Fibroblast of lung (primary cell): ENCODE data around the gene WWOX. TPM values are rescaled to one million over a fixed set of nuclear protein-coding genes. Genes with fewer than 3 reads are reported as not detected.

ENCODE experiments used
- DNase-seq, 2 donors: peaks; one replicate each; pipeline versions ENCODE4 v3.0.0 to v3.0.0-alpha.2; 2010; ENCODE audit warnings: low read depth in 2 of 2
- H2AFZ ChIP-seq: 2 replicates; pipeline ENCODE4 v1.5.1; 2012; ENCODE audit warnings: low read length, control low read depth, inconsistent platforms
- H3K27ac ChIP-seq: 2 replicates; pipeline ENCODE4 v1.5.1; 2011; ENCODE audit warnings: low read length, control low read depth; ENCODE audit not compliant: insufficient read depth
- H3K27me3 ChIP-seq: 2 replicates; pipeline ENCODE4 v1.5.1; 2011; ENCODE audit warnings: mild to moderate bottlenecking, low read length; ENCODE audit not compliant: control insufficient read depth, insufficient read depth
- H3K36me3 ChIP-seq: 2 replicates; pipeline ENCODE4 v1.5.1; 2011; ENCODE audit warnings: low read length; ENCODE audit not compliant: control insufficient read depth, insufficient read depth
- H3K4me1 ChIP-seq: 2 replicates; pipeline ENCODE4 v1.5.1; 2011; ENCODE audit warnings: low read length; ENCODE audit not compliant: control insufficient read depth, insufficient read depth; ENCODE audit errors: extremely low read depth
- H3K4me2 ChIP-seq: 2 replicates; pipeline ENCODE4 v1.5.1; 2011; ENCODE audit warnings: low read length, control low read depth; ENCODE audit not compliant: insufficient read depth; ENCODE audit errors: extremely low read depth
- H3K4me3 ChIP-seq, 4 experiments: fragments of 200-600 bp in 1 of 4; sonication (generic) in 1 of 4; replicated peaks in 1 of 4; 2 replicates each; pipeline ENCODE4 v1.5.1; 2011 to 2016; ENCODE audit warnings: low read length in 4 of 4, low read depth in 3 of 4, mild to moderate bottlenecking in 3 of 4, control low read depth in 2 of 4, inconsistent platforms in 1 of 4, mixed read lengths in 1 of 4; ENCODE audit not compliant: insufficient read depth in 1 of 4; ENCODE audit errors: control extremely low read depth in 1 of 4
- H3K79me2 ChIP-seq: 2 replicates; pipeline ENCODE4 v1.5.1; 2012; ENCODE audit warnings: mild to moderate bottlenecking, low read length, inconsistent platforms; ENCODE audit not compliant: control insufficient read depth, insufficient read depth
- H3K9ac ChIP-seq: 2 replicates; pipeline ENCODE4 v1.5.1; 2011; ENCODE audit warnings: mild to moderate bottlenecking, low read length, control low read depth; ENCODE audit not compliant: insufficient read depth
- H3K9me3 ChIP-seq: 2 replicates; pipeline ENCODE4 v1.5.1; 2012; ENCODE audit warnings: low read depth, low read length; ENCODE audit not compliant: control insufficient read depth, insufficient read depth
- H4K20me1 ChIP-seq: 2 replicates; pipeline ENCODE4 v1.5.1; 2011; ENCODE audit warnings: low read length; ENCODE audit not compliant: control insufficient read depth, insufficient read depth; ENCODE audit errors: extremely low read depth
- EZH2 ChIP-seq: IDR thresholded peaks from 2 replicates; pipeline ENCODE4 v1.5.1; 2012; ENCODE audit warnings: low read length, control low read depth, mild to moderate bottlenecking; ENCODE audit errors: missing control alignments
- polyA plus RNA-seq, 2 donors: library from polyadenylated mRNA; depleted of rRNA in 1 of 2; stranded (reverse) in 1 of 2; unstranded in 1 of 2; fragments of >200 nt; gene quantifications; 2 replicates each; pipeline ENCODE4 v1.2.1, GENCODE V29; 2011 to 2012; ENCODE audit warnings: missing spikeins in 1 of 2
- total RNA-seq: library from RNA; depleted of rRNA; stranded (reverse); fragments of >200 nt; gene quantifications from 2 replicates; pipeline ENCODE4 v1.2.1, GENCODE V29; 2014
- TF ChIP-seq, protein P1 (sequence below), 2 donors: IDR thresholded peaks in 1 of 2; conservative IDR thresholded peaks in 1 of 2; 1 replicate in 1 of 2; 2 replicates in 1 of 2; pipeline ENCODE4 v1.5.1; 2011 to 2012; ENCODE audit warnings: low read length in 2 of 2, control low read depth in 1 of 2, inconsistent platforms in 1 of 2, low read depth in 1 of 2, mild to moderate bottlenecking in 1 of 2

Gene WWOX
- total and polyA plus RNA-seq, 2 donors (not counting 1 experiment from before 2014, with no cell fraction given) = 5.6 to 16.3 TPM

DNA sequence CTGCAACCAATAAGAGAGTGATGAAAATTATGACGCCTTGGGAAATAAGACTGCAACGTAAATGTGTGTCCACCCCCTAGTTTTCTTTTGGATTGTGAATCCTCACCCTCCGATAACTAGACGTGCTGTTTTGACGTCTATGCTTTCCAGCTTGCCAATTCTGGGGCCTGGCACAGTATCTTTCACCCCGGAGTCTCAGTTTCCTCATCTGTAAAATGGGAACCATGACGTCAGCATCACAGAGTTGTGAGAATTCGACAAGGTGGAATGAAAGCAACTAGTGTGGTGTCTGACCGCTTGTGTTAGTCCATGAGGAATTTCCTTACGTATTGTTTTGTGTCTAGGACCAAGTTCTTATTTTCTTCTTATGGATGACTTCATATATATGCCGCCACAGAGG is 37.7 kb downstream of the WWOX start:
- no peak overlapping the region for H3K4me2 ChIP-seq
- no peak overlapping the region for H3K9ac ChIP-seq
- H3K79me2 ChIP-seq = no peaks in the 10 kb centered on the region
- H3K4me3 ChIP-seq = no peak overlapping the region
- H3K27ac ChIP-seq = no peak overlapping the region
- no peaks in the 10 kb centered on the region for H3K4me1 ChIP-seq
- no peaks in the 10 kb centered on the region for H4K20me1 ChIP-seq
- no peak overlapping the region for H2AFZ ChIP-seq
- TF ChIP-seq, protein P1, sequence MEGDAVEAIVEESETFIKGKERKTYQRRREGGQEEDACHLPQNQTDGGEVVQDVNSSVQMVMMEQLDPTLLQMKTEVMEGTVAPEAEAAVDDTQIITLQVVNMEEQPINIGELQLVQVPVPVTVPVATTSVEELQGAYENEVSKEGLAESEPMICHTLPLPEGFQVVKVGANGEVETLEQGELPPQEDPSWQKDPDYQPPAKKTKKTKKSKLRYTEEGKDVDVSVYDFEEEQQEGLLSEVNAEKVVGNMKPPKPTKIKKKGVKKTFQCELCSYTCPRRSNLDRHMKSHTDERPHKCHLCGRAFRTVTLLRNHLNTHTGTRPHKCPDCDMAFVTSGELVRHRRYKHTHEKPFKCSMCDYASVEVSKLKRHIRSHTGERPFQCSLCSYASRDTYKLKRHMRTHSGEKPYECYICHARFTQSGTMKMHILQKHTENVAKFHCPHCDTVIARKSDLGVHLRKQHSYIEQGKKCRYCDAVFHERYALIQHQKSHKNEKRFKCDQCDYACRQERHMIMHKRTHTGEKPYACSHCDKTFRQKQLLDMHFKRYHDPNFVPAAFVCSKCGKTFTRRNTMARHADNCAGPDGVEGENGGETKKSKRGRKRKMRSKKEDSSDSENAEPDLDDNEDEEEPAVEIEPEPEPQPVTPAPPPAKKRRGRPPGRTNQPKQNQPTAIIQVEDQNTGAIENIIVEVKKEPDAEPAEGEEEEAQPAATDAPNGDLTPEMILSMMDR (conservative IDR thresholded peaks at IDR 0.05 in 1 of 2, IDR thresholded peaks at IDR 0.05 in 1 of 2; ENCODE audit: low read depth in 1 of 2, low read length in 2 of 2) = no peak
- no peak for TF ChIP-seq EZH2
- no peaks in the 10 kb centered on the region for H3K27me3 ChIP-seq
- no peaks in the 10 kb centered on the region for H3K9me3 ChIP-seq
- no peaks in the 10 kb centered on the region for H3K36me3 ChIP-seq
- no peak for DNase-seq

DNA sequence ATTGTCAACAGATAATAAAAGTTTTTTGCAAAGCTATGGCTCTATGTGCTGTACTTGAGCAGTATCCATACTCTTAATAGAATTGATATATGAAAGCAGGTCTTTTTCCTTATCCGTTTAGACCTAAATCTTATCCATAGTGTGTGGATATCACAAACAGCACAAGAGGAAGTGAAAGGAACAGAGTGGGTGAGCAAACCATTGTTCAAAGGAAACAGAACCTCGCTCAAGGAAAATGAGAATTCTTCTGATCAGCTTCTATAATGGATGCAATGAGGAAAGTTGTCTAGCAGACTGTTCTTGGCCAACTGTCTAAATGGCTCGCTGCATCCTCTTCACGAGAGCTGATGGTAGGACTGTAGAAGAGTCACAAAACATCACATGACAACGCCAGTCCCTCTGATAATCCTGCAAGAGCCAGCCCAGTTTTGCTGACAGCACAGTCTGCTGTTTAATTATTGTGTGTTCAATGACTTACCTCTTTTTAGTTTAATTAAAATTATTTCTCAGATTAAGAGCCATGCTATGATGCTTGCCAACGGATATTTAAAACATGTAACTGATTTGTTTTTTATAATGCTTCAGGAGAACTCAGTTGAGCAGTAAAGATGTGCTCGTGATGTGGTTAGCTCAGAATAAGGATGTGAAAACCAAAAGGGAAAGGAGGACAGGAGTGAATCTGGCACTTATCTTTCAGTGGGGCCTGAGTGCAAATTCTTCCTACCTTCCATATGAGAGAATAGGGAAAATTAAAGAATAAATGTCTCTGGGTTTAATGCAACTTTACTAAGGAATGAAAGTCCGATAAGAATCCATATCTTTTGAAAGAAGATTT is 38.5 kb downstream of the WWOX start:
- Histone ChIP-seq H3K4me3 (no peak overlapping the region), H3K9ac (no peak overlapping the region), H3K79me2 (no peaks in the 10 kb centered on the region), H3K27me3 (no peaks in the 10 kb centered on the region), H3K9me3 (no peaks in the 10 kb centered on the region), H3K36me3 (no peaks in the 10 kb centered on the region), H2AFZ (no peak overlapping the region), H3K4me1 (no peaks in the 10 kb centered on the region), H4K20me1 (no peaks in the 10 kb centered on the region), H3K4me2 (no peak overlapping the region), H3K27ac (no peak overlapping the region)
- DNase-seq = no peak
- TF ChIP-seq EZH2 = no peak
- TF ChIP-seq, protein P1 (conservative IDR thresholded peaks at IDR 0.05 in 1 of 2, IDR thresholded peaks at IDR 0.05 in 1 of 2; ENCODE audit: low read depth in 1 of 2, low read length in 2 of 2) = no peak

DNA sequence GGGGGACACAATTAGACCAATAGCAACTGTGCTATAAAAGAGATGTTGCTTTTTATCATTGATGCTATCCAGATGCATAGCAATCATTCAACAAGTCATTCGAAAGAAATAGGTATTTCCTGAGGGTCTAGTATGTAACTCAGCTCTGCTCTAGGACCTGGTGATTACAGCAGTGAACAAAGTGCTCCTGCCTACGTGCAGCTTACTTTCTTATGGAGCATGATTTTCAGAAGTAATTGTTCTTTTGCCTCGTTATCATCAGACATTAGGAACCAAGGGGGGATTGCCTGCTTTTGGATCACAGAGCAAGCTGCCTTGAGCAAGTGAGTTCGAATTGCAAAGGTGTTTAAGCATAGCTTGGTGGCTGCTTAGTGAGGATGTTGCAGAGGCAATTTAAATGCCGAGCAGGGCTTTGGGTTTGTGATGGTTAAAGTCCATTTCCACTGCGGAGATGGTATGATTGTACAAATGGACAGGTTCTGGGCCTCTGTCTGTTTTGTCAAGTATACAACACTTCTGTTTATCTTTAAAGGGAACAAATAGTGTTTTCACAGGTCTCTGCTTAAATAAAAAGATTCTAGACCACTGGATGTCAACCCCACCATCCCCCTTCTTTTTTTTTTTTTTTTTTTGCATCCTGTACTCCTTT is 41.5 kb downstream of the WWOX start:
- Histone ChIP-seq H2AFZ (no peak overlapping the region), H3K4me1 (no peaks in the 10 kb centered on the region), H3K4me3 (no peak overlapping the region), H3K79me2 (no peaks in the 10 kb centered on the region), H3K27me3 (no peaks in the 10 kb centered on the region), H3K27ac (no peak overlapping the region), H3K4me2 (no peak overlapping the region), H3K9me3 (no peaks in the 10 kb centered on the region), H3K36me3 (no peaks in the 10 kb centered on the region), H3K9ac (no peak overlapping the region), H4K20me1 (no peaks in the 10 kb centered on the region)
- TF ChIP-seq, protein P1 (conservative IDR thresholded peaks at IDR 0.05 in 1 of 2, IDR thresholded peaks at IDR 0.05 in 1 of 2; ENCODE audit: low read depth in 1 of 2, low read length in 2 of 2) = no peak
- no peak for TF ChIP-seq EZH2
- DNase-seq = no peak
